Renal pelvis (tissue), 12 donors: Measurements from ENCODE around the gene ZNF514. TPM values are rescaled to one million over a fixed set of nuclear protein-coding genes. Genes with fewer than 3 reads are reported as not detected.
A peak's percentile ranks its signal among the peaks of the same experiment; 100 is the strongest.
"Not testable (repeated sequence)": the region's sequence is repeated elsewhere in the genome, so short reads cannot be mapped to it uniquely, and the experiment has no call there.

ENCODE experiments used
- DNase-seq: peaks from one replicate; pipeline ENCODE4 v3.0.0-alpha.2; 2013
- long read RNA-seq, 16 experiments: transcript quantifications; one replicate each; lab custom pipeline, GENCODE V29; 2026
- polyA plus RNA-seq, 3 donors: library from polyadenylated mRNA; unstranded; fragments of 120-200 nt; gene quantifications; one replicate each; pipeline ENCODE4 v1.2.1, GENCODE V29; 2013; ENCODE audit not compliant: insufficient read length in 3 of 3

The ZNF514 gene
- 10 to 100 TPM; 21.0 to 41.9 (median 32.1) TPM for polyA plus RNA-seq
- long read RNA-seq, donor 1, full-length matches to known transcripts = 1 of 1 reads
- long read RNA-seq, donor 1, partial matches to known transcripts = 0 of 1 reads
- long read RNA-seq, donor 1, other reads (novel, unspliced or antisense) = 0 of 1 reads
- long read RNA-seq, donor 2, full-length matches to known transcripts = 2 of 2 reads
- long read RNA-seq, donor 2, partial matches to known transcripts = 0 of 2 reads
- long read RNA-seq, donor 2, other reads (novel, unspliced or antisense) = 0 of 2 reads
- long read RNA-seq, donor 3, partial matches to known transcripts = 0 of 1 reads
- long read RNA-seq, donor 3, other reads (novel, unspliced or antisense) = 0 of 1 reads
- long read RNA-seq, donor 4 = 0 reads
- long read RNA-seq, donor 5, partial matches to known transcripts = 0 of 1 reads
- long read RNA-seq, donor 5, other reads (novel, unspliced or antisense) = 0 of 1 reads
- long read RNA-seq, donor 6, full-length matches to known transcripts = 4 of 4 reads
- long read RNA-seq, donor 6, partial matches to known transcripts = 0 of 4 reads
- long read RNA-seq, donor 6, other reads (novel, unspliced or antisense) = 0 of 4 reads
- long read RNA-seq, donor 7, full-length matches to known transcripts = 2 of 2 reads
- long read RNA-seq, donor 7, partial matches to known transcripts = 0 of 2 reads
- long read RNA-seq, donor 7, other reads (novel, unspliced or antisense) = 0 of 2 reads
- long read RNA-seq, donor 8 = 0 reads
- long read RNA-seq, donor 9 = 0 reads
- long read RNA-seq, donor 10, partial matches to known transcripts = 0 of 3 reads
- long read RNA-seq, donor 10, other reads (novel, unspliced or antisense) = 0 of 3 reads
- long read RNA-seq, donor 11 = 0 reads
- long read RNA-seq, donor 12, full-length matches to known transcripts = 6 of 18 reads
- long read RNA-seq, donor 12, partial matches to known transcripts = 12 of 18 reads
- long read RNA-seq, donor 12, other reads (novel, unspliced or antisense) = 0 of 18 reads
- long read RNA-seq, donor 13, full-length matches to known transcripts = 1 of 1 reads
- long read RNA-seq, donor 13, partial matches to known transcripts = 0 of 1 reads
- long read RNA-seq, donor 13, other reads (novel, unspliced or antisense) = 0 of 1 reads
- long read RNA-seq, donor 14 = 0 reads
- long read RNA-seq, donor 15, full-length matches to known transcripts = 7 of 7 reads
- long read RNA-seq, donor 15, partial matches to known transcripts = 0 of 7 reads
- long read RNA-seq, donor 15, other reads (novel, unspliced or antisense) = 0 of 7 reads
- long read RNA-seq, donor 16, full-length matches to known transcripts = 3 of 3 reads
- long read RNA-seq, donor 16, partial matches to known transcripts = 0 of 3 reads
- long read RNA-seq, donor 16, other reads (novel, unspliced or antisense) = 0 of 3 reads

DNA sequence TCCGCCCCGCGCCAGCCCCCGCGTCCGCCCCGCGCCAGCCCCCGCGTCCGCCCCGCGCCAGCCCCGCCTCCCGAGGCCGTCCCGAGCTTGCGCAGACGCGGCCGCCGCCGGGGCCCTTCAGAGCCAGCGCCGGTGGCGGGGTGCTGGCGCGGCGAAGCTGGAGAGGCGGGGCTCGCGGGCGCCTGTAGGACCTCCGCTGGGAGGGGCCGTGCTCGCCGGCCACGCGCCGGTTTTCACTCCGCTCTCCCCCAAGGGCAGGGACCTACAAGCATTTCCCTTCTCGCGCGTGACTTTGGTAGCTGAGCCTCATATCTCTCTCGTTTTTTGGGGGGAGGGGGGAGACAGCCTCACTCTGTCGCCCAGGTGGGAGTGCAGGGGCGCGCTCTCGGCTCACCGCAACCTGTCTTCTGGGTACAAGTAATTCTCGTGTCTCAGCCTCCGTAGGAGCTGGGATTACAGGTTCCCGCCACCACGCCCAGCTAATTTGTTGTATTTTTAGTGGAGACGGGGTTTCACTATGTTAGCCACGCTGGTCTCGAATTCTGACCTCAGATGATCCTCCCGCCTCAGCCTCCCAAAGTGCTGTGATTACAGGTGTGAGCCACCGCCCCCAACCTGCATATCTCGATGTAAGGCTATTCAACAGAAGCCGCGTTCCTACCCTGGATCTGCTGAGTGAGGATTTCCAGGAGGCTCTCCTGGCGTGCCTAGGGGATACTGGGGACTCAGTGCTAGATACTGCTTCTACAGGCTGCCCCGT is at the start of gene ZNF514:
Gene ZNF514, minus strand, starts transcription at position 159 of the 760 bp plus-strand sequence. CDS start 6,595 bp downstream, outside the sequence.
- DNase-seq = peak; percentile 69

DNA sequence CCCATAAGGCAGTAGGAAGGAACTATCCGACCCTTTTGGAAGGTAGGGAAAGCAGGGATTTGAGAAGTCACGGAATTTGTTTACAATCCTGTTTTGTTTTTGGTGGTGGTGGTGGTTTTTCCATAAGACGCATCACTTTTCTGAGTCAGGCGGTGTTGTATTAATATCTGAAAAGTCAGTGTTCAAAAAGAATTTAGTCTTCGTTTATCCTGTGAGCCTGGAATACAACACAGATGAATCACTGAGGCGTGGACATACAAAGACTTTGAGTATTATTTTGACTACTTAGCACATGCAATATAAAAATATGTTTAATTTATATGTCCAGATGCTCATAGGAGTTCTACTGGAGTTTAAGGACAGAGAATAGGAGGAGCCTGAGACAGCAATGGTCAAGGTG is 48.5 kb upstream of the ZNF514 start:
- no peak for DNase-seq

DNA sequence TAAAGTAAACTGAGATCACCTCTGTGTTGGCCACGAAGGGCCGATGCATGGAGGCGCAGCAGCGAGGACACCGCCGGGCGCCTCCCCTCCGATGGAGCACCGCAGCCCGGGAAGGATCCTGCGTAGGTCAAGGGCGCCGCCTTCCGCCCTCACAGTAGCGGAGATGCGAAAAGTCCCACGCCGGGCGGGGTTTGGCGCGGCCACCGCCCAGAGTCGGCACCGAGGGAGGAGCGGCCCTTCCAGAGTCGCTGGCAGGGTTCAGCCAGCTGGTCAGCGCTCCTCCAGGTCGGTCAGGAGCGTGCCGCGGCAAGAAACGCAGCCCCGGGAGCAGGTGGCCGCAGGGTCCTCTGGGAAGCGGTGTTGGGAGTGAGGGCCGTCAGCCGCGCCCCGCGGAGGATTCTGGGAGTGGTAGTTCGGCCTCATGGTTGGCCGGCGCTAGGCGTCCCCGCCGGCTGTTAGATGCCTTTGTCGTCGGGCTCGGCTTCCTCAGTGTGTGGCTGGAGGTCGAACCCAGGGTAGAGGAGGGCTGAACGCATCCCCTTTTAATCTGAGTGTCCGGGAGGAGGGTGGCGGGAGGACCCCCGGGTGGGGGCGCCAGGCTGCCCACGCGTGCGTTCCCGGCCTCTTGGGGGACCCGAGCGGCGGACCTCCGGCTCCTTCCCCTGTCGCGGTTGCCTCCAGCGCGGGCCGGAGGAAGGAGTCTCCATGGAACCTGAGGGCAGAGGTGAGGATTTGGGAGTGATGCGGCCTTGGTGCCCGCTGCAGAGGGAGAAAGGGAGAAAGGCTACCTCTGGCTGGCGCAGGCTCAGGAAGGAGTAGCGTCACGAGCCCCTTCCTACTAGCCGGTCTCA is 47.7 kb upstream of the ZNF514 start, which contains the start of gene ZNF892:
Gene ZNF892, plus strand, starts transcription at position 411 of the 851 bp plus-strand sequence. Its CDS starts 295 bp downstream, at position 706.
- DNase-seq = peak; percentile 91

DNA sequence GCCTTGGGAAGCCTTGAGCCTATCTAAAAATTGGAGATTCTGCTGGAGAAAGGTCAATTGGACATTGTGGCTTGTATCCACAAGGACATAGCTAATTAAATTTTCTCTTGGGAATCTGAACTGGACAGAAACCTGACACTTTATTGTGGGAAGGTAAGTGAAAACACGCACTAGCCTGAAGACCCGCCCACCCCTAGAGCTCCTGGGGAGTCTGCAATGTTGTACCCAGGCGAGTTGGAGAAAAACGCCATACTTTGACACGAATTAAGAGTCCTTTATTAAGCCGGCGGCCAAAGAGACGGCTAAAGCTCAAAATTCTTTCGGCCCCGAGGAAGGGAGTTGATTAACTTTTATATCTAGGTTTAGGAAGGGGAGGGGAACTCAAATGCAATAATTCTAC is 46.4 kb upstream of the ZNF514 start:
- no peak for DNase-seq

DNA sequence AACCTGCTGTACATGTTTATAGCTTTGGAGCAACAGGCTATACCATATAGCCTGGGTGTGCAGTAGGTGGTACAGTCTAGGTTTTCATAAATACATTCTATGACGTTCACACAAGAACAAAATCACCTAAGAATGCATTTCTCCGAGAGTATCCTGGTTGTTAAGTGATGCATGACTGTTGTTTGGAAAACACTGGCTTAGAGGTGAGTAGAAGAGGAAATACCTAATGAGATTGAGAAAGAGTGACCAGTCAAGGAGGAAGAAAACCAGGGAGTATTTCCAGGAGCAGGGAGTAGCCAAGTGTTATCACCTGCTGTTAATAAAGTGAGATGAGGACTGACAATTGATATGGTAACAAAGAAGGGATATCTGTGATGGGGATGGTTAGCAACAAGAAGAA is 44.7 kb upstream of the ZNF514 start:
- no peak for DNase-seq

DNA sequence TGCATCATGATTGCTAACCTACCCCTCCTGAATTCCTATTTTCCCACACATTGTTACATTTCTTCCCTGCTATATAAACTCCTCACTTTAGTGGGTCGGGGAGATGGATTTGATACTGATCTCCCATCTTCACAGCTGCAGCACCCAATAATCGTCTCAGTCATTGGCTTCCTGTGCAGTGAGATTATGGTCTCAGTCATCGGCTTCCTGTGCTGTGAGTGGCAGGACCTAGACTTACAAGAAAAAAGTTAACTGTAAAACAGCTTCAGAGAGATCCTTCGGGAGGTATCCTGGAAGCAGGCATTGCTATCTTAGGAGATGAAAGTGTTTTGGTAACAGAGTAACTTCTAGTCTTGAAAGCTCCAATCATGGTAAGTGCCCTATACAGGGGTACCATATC is 44.3 kb upstream of the ZNF514 start:
- no peak for DNase-seq

DNA sequence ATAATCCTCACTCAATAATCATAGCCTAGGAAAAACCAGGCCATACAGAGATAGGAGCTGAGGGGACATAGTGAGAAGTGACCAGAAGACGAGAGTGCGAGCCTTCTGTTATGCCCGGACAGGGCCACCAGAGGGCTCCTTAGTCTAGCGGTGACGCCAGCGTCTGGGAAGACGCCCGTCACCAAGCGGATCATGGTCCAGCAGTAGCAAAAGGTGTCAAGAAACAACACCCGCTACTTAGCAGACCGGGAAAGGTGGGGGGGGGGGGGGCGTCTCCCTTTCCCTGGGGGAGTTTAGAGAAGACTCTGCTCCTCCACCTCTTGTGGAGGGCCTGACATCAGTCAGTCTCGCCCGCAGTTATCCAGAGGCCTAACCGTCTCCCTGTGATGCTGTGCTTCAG is 33.3 kb upstream of the ZNF514 start:
- not testable (repeated sequence) for DNase-seq

DNA sequence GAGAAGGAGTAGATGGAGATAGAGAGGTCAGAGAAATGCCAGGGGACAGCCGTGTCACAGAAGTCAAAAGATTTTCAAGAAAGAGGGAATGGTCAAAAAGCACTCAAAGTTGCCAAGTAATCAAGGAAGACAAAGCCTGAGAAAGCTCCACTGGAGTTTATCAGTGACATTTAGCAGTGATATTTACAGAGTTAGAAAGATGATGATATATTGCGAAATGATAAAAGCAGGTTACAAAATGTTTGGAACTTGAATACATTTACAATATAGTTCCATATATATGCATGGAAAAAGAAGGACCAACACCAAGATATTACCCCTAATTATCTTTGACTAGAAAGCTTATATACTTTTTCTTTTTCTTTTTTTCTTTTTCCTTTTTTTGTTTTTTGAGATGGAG is 26.3 kb upstream of the ZNF514 start:
- DNase-seq = no peak

DNA sequence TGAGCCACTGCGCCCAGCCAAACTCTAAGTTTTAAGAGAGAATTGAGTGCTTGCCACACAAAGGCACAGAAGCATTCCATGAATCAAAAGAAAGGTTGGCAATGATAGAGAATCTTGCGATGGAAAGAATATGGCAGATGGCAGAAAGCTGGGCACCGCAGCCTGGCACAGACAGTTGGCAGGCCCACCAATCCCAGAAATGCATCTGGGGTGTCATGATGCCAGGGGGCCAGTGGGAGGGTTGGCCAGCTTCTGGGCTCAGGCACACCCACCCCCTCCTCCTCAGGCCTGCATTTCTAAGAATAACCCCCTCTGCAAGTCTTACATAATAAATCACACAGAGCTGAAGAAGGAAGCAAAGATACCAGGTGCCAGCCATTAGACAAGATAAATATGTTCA is 25.5 kb upstream of the ZNF514 start:
- DNase-seq = no peak

DNA sequence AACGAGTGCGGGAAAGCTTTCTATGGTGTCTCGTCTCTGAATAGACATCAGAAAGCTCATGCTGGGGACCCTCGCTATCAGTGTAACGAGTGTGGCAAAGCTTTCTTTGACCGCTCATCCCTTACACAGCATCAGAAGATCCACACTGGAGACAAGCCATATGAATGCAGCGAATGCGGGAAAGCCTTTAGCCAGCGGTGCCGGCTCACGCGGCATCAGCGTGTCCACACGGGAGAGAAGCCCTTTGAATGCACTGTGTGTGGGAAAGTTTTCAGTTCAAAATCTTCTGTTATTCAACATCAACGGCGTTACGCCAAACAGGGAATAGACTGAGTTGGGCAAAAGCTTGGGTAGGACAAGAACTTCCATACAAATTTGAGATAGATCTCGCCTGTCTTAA is 22.1 kb upstream of the ZNF514 start:
- no peak for DNase-seq

DNA sequence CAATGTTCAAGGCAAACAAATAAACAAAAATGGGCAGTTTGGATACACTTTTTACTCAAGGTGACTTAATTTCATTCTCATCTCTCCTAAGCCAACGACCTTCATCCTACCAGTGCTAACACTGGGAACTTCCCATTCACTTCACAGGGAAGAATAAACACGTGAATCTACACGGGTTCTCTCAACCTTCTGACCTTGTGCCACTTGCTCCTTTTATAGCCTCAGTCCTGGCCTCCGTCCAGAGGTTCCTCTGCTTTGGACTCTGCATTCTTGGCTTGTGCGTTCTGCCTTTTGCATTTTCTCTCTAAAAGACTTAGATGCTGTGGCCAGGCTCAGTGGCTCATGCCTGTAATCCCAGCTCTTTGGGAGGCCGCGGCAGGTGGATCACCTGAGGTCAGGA is 19.8 kb upstream of the ZNF514 start:
- DNase-seq = no peak

DNA sequence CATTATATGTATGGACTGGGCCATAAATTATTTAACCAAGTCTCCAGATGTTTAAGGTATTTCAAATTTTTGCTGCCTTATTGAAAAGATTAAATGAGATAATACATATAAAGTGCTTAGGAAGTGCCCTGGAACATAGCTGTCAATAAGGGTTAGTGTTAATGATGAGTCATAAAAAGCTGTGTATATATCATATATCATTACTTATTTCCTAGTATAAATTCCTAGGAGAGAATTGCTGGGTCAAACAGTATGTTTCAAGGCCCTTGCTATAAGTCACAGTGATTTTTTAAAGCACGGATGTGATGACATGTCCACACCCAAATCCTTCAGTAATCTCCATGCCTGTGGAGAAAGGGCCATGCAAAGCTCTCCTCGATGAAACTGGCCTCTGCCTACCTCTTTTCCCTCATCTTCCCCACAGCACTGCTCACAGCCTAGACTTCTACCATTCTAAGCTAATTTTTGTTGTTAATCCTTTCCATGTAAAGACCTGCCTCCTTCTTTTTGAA is 14.4 kb upstream of the ZNF514 start:
- no peak for DNase-seq

DNA sequence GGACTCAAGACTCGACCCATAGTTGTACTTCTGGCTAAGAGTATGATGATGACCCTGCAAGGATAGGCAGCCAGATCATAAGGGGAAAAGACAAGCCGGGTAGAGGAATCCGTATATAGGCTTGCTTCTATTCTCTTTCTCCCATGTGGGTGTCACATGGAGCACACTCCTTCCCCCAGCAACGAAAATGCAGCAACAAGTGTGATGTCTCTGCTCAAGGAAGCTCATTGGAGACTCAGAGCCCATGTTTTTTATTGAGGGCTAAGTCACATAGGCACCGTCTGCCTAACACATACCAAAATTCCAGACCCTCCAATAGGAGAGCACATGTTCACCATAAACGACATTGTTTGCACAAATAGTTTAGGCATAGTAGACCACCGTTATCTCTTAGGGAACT is 12.3 kb upstream of the ZNF514 start:
- DNase-seq = no peak

DNA sequence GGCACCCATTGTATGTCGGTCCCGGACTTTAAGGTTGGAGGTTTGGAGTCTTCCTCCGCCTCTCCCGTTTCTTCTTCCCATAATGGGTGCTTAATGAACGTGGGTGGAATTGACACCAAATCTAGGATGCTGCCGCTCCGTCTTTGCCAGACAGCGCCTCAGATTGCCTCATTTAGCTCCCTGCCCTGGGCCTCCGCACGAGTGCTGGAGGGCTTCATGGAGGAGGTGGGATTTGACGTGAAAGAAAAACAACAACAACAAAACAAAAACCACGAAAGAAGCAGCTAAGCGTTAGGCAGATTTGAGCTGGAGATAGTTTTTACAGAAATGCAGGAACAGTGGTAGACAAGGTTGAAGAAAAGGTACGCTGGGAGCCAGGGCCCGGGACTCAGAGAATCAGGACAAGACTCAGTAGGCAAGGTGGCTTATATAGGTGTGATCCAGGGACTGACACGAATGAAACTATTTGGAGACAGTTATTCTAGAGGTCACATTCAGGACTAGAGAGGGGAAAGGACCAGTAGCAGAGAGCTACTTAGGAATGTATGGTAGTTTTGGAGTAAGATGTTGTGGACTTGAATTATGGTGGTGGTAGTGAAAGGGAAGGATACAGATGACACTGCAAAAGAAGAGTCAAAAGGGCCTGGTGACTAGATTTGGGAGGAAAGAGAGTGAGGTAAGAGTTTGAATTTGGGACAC is 6.6 kb upstream of the ZNF514 start:
- no peak for DNase-seq

DNA sequence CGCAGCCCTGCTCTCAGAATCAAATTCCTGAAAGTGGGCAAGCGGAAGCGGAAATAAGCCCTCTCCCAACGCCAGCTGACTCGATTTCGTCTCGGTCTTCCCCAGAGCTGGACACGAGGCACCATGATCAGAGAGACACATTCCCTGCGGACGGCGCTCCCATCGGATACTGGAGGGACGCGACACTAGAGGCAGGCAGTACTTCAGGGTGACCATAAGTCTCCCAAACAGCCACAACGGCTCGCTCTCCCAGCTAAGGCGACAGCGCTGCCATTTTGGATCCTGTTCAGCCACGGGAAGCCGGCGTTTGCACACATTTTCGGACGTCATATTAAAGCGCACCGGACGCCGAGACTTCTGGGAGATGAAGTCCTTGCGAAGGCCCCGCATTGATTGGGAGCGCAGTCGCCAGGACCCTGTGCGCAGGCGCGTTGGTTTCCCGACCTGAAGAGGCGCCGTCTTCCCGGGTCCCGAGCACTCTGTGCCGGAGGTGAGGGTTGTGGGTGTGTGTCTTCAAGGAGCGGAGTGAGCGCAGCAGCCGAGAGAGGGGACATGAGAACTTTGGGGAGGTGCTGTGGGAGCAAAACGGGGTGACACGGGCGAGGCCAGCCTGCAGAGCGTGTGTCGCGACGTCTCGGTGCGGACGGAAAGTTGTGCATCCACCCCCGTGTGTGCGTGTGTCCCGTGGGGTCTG is 5.9 kb upstream of the ZNF514 start, which contains the start of gene ZNF2:
Gene ZNF2, plus strand, starts transcription at position 439 of the 694 bp plus-strand sequence. CDS start 10,418 bp downstream, outside the sequence.
- peak; percentile 99 for DNase-seq

DNA sequence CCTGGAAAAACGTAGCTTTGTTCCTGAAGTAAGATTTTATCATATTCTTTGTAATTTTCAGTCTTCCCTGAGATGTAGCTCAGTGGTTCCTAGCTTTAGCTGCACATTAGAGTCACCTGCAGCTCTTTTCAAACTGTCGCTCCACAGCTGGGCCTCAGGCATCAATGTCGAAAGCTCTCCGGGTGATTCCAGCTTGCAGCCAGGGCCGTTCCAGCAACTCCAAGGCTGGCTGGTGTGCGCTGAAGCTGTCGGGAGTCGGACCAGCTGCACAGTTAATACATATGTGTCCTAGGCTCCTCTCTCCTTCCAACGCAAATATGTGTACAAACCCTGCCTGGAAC is 5.4 kb upstream of the ZNF514 start:
- DNase-seq = no peak

DNA sequence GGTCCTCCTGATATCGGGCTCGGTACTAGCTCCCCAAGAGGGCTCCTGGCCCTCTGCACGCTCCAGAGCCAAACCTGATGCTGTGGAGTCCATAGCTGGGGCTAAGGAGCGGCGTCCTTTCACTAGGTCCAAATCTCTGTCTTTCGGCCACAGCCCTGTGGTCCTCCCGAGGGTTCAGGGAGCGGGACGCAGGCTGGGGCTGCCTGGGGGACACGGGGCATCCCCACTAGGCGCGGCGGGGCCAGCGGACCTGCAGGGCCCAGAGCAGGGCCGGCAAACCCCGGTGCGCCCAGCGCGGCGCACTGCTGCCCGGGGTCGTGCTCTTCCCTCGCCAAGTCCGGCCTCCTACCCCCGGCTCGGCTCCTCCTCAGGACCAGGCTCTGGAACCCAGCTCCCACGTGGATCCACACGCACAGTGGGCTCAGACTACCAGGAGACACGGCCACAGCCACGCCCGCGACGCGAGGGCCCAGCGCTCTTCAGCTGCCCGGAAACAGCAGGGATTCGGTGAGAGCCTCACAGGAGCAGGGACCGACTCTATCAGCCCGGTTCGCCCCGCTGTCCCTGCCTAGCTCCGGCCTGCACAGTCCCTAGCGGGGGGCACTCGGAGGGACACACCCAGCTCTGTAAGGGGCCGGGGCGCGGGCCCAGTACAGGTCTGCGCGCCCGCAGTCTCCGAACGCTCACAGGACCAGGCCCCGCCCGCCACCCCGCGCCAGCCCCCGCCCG is 593 bp downstream of the ZNF514 start:
- DNase-seq = peak; percentile 35

DNA sequence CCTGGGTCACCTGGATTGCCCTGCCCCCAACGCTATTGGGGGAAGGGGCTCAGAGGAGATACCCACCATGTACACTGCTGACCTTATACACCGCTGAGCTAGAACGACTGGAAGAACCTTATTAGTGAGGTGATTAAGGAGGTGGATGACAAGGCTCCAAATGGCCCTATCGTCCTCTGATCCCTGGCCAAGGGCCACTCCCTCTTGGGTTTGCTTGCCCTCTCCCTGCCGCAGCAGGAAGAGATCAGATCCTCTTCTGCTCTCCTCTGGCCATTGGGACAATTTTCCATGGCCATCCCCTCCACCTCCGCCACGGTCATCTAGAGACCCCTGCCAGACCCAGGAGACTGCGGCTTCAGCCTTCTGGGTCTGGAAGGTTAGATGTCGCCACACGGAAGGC is 1.2 kb downstream of the ZNF514 start:
- DNase-seq = no peak
